ENCODE measurements around the gene SPI1.
"Not testable (repeated sequence)": the region's sequence is repeated elsewhere in the genome, so short reads cannot be mapped to it uniquely, and the experiment has no call there.

SPI1 gene

GRCh38 chr11:47342036-47342803 lies 36.1 kb downstream of the SPI1 start:
- H3K4me3 ChIP-seq (ENCODE audit: low read length in 2 of 2), result no peak overlapping the region
- no peak overlapping the region for H3K27ac ChIP-seq (ENCODE audit: low read depth in 2 of 2, low read length in 2 of 2)
- H3K4me1 ChIP-seq (ENCODE audit: control insufficient read depth in 2 of 2, insufficient read depth in 2 of 2, low read length in 2 of 2), result no peaks in the 10 kb centered on the region
- no peaks in the 10 kb centered on the region for H3K36me3 ChIP-seq (ENCODE audit: control insufficient read depth in 2 of 2, insufficient read depth in 2 of 2, low read length in 2 of 2)
- H3K27me3 ChIP-seq (ENCODE audit: control insufficient read depth in 2 of 2, insufficient read depth in 2 of 2, low read length in 2 of 2), result no peaks in the 10 kb centered on the region
- H3K9me3 ChIP-seq (ENCODE audit: control insufficient read depth in 2 of 2, low read length in 2 of 2), result no peaks in the 10 kb centered on the region
- H3K9ac ChIP-seq (ENCODE audit: low read depth in 1 of 2, low read length in 2 of 2), result no peak overlapping the region

- Histone ChIP-seq H3K9ac (ENCODE audit: low read depth in 1 of 2, low read length in 2 of 2) (no peak overlapping the region), H3K27me3 (ENCODE audit: control insufficient read depth in 2 of 2, insufficient read depth in 2 of 2, low read length in 2 of 2) (no peaks in the 10 kb centered on the region), H3K4me1 (ENCODE audit: control insufficient read depth in 2 of 2, insufficient read depth in 2 of 2, low read length in 2 of 2) (no peaks in the 10 kb centered on the region), H3K9me3 (ENCODE audit: control insufficient read depth in 2 of 2, low read length in 2 of 2) (no peaks in the 10 kb centered on the region), H3K27ac (ENCODE audit: low read depth in 2 of 2, low read length in 2 of 2) (no peak overlapping the region), H3K4me3 (ENCODE audit: low read length in 2 of 2) (no peak overlapping the region), H3K36me3 (ENCODE audit: control insufficient read depth in 2 of 2, insufficient read depth in 2 of 2, low read length in 2 of 2) (no peaks in the 10 kb centered on the region)
Measured at GRCh38 chr11:47340980-47341775, 37.2 kb downstream of the SPI1 start.

- H3K9ac ChIP-seq (ENCODE audit: low read depth in 1 of 2, low read length in 2 of 2), result no peak overlapping the region
- H3K9me3 ChIP-seq (ENCODE audit: control insufficient read depth in 2 of 2, low read length in 2 of 2), result no peaks in the 10 kb centered on the region
- no peaks in the 10 kb centered on the region for H3K4me1 ChIP-seq (ENCODE audit: control insufficient read depth in 2 of 2, insufficient read depth in 2 of 2, low read length in 2 of 2)
- no peaks in the 10 kb centered on the region for H3K36me3 ChIP-seq (ENCODE audit: control insufficient read depth in 2 of 2, insufficient read depth in 2 of 2, low read length in 2 of 2)
- H3K27ac ChIP-seq (ENCODE audit: low read depth in 2 of 2, low read length in 2 of 2), result no peak overlapping the region
- no peak overlapping the region for H3K4me3 ChIP-seq (ENCODE audit: low read length in 2 of 2)
- H3K27me3 ChIP-seq (ENCODE audit: control insufficient read depth in 2 of 2, insufficient read depth in 2 of 2, low read length in 2 of 2), result no peaks in the 10 kb centered on the region
Measured at GRCh38 chr11:47340010-47340409, 38.3 kb downstream of the SPI1 start.

GRCh38 chr11:47338396-47339241 lies 39.7 kb downstream of the SPI1 start:
- Histone ChIP-seq H3K9ac (ENCODE audit: low read depth in 1 of 2, low read length in 2 of 2) (no peak overlapping the region), H3K36me3 (ENCODE audit: control insufficient read depth in 2 of 2, insufficient read depth in 2 of 2, low read length in 2 of 2) (no peaks in the 10 kb centered on the region), H3K4me3 (ENCODE audit: low read length in 2 of 2) (no peak overlapping the region), H3K9me3 (ENCODE audit: control insufficient read depth in 2 of 2, low read length in 2 of 2) (no peaks in the 10 kb centered on the region), H3K4me1 (ENCODE audit: control insufficient read depth in 2 of 2, insufficient read depth in 2 of 2, low read length in 2 of 2) (no peaks in the 10 kb centered on the region), H3K27me3 (ENCODE audit: control insufficient read depth in 2 of 2, insufficient read depth in 2 of 2, low read length in 2 of 2) (no peaks in the 10 kb centered on the region), H3K27ac (ENCODE audit: low read depth in 2 of 2, low read length in 2 of 2) (no peak overlapping the region)

- Histone ChIP-seq H3K36me3 (ENCODE audit: control insufficient read depth in 2 of 2, insufficient read depth in 2 of 2, low read length in 2 of 2) (no peaks in the 10 kb centered on the region), H3K9me3 (ENCODE audit: control insufficient read depth in 2 of 2, low read length in 2 of 2) (no peaks in the 10 kb centered on the region), H3K4me1 (ENCODE audit: control insufficient read depth in 2 of 2, insufficient read depth in 2 of 2, low read length in 2 of 2) (peaks cover 1 to 2% of the 10 kb centered on the region in 2 donors), H3K27me3 (ENCODE audit: control insufficient read depth in 2 of 2, insufficient read depth in 2 of 2, low read length in 2 of 2) (no peaks in the 10 kb centered on the region), H3K4me3 (ENCODE audit: low read length in 2 of 2) (no peak overlapping the region), H3K9ac (ENCODE audit: low read depth in 1 of 2, low read length in 2 of 2) (no peak overlapping the region), H3K27ac (ENCODE audit: low read depth in 2 of 2, low read length in 2 of 2) (no peak overlapping the region)
Measured at GRCh38 chr11:47337229-47337924, 41.0 kb downstream of the SPI1 start.

GRCh38 chr11:47336595-47336994 lies 41.8 kb downstream of the SPI1 start:
- H3K36me3 ChIP-seq (ENCODE audit: control insufficient read depth in 2 of 2, insufficient read depth in 2 of 2, low read length in 2 of 2), result no peaks in the 10 kb centered on the region
- H3K27ac ChIP-seq (ENCODE audit: low read depth in 2 of 2, low read length in 2 of 2), result no peak overlapping the region
- H3K4me3 ChIP-seq (ENCODE audit: low read length in 2 of 2), result no peak overlapping the region
- no peaks in the 10 kb centered on the region for H3K9me3 ChIP-seq (ENCODE audit: control insufficient read depth in 2 of 2, low read length in 2 of 2)
- H3K4me1 ChIP-seq (ENCODE audit: control insufficient read depth in 2 of 2, insufficient read depth in 2 of 2, low read length in 2 of 2), result peaks cover 7 to 9% of the 10 kb centered on the region in 2 donors
- no peak overlapping the region for H3K9ac ChIP-seq (ENCODE audit: low read depth in 1 of 2, low read length in 2 of 2)
- H3K27me3 ChIP-seq (ENCODE audit: control insufficient read depth in 2 of 2, insufficient read depth in 2 of 2, low read length in 2 of 2), result no peaks in the 10 kb centered on the region

- Histone ChIP-seq H3K9me3 (ENCODE audit: control insufficient read depth in 2 of 2, low read length in 2 of 2) (no peaks in the 10 kb centered on the region), H3K27ac (ENCODE audit: low read depth in 2 of 2, low read length in 2 of 2) (no peak overlapping the region), H3K27me3 (ENCODE audit: control insufficient read depth in 2 of 2, insufficient read depth in 2 of 2, low read length in 2 of 2) (no peaks in the 10 kb centered on the region), H3K36me3 (ENCODE audit: control insufficient read depth in 2 of 2, insufficient read depth in 2 of 2, low read length in 2 of 2) (no peaks in the 10 kb centered on the region), H3K4me3 (ENCODE audit: low read length in 2 of 2) (no peak overlapping the region), H3K4me1 (ENCODE audit: control insufficient read depth in 2 of 2, insufficient read depth in 2 of 2, low read length in 2 of 2) (peaks cover 10 to 16% of the 10 kb centered on the region in 2 donors), H3K9ac (ENCODE audit: low read depth in 1 of 2, low read length in 2 of 2) (no peak overlapping the region)
Measured at GRCh38 chr11:47335733-47336132, 42.6 kb downstream of the SPI1 start.

GRCh38 chr11:47334699-47335411 lies 43.5 kb downstream of the SPI1 start:
- H3K9ac ChIP-seq (ENCODE audit: low read depth in 1 of 2, low read length in 2 of 2); H3K36me3 ChIP-seq (ENCODE audit: control insufficient read depth in 2 of 2, insufficient read depth in 2 of 2, low read length in 2 of 2); H3K27ac ChIP-seq (ENCODE audit: low read depth in 2 of 2, low read length in 2 of 2); H3K9me3 ChIP-seq (ENCODE audit: control insufficient read depth in 2 of 2, low read length in 2 of 2); H3K4me3 ChIP-seq (ENCODE audit: low read length in 2 of 2); H3K27me3 ChIP-seq (ENCODE audit: control insufficient read depth in 2 of 2, insufficient read depth in 2 of 2, low read length in 2 of 2): not testable (repeated sequence)
- peaks cover 10 to 18% of the 10 kb centered on the region in 2 donors for H3K4me1 ChIP-seq (ENCODE audit: control insufficient read depth in 2 of 2, insufficient read depth in 2 of 2, low read length in 2 of 2)

- Histone ChIP-seq H3K36me3 (ENCODE audit: control insufficient read depth in 2 of 2, insufficient read depth in 2 of 2, low read length in 2 of 2) (peaks cover 10 to 15% of the 10 kb centered on the region in 2 donors), H3K4me3 (ENCODE audit: low read length in 2 of 2) (no peak overlapping the region), H3K4me1 (ENCODE audit: control insufficient read depth in 2 of 2, insufficient read depth in 2 of 2, low read length in 2 of 2) (peaks cover 10 to 18% of the 10 kb centered on the region in 2 donors), H3K9me3 (ENCODE audit: control insufficient read depth in 2 of 2, low read length in 2 of 2) (no peaks in the 10 kb centered on the region), H3K27ac (ENCODE audit: low read depth in 2 of 2, low read length in 2 of 2) (no peak overlapping the region), H3K27me3 (ENCODE audit: control insufficient read depth in 2 of 2, insufficient read depth in 2 of 2, low read length in 2 of 2) (no peaks in the 10 kb centered on the region), H3K9ac (ENCODE audit: low read depth in 1 of 2, low read length in 2 of 2) (no peak overlapping the region)
Measured at GRCh38 chr11:47333886-47334443, 44.4 kb downstream of the SPI1 start.

All from mucosa of rectum (tissue), 2 donors.